Peyer's patch (tissue), 4 donors: Measurements from ENCODE around the gene IMPDH1.

Experiments
- POLR2A ChIP-seq, 2 donors: fragments of 450-650 bp; IDR thresholded peaks; one replicate each; pipeline ENCODE4 v1.5.1; 2017; ENCODE audit warnings: antibody characterized with exemption in 2 of 2, mild to moderate bottlenecking in 2 of 2, moderate library complexity in 2 of 2
- TF ChIP-seq, protein P1 (sequence below), 6 experiments: fragments of 450-650 bp in 4 of 6; fragments of 200-600 bp in 2 of 6; sonication (generic) in 1 of 6; IDR thresholded peaks; one replicate each; pipeline ENCODE4 v1.5.1; 2017 to 2019; ENCODE audit warnings: antibody characterized with exemption in 6 of 6, mild to moderate bottlenecking in 3 of 6, moderate library complexity in 1 of 6

DNA sequence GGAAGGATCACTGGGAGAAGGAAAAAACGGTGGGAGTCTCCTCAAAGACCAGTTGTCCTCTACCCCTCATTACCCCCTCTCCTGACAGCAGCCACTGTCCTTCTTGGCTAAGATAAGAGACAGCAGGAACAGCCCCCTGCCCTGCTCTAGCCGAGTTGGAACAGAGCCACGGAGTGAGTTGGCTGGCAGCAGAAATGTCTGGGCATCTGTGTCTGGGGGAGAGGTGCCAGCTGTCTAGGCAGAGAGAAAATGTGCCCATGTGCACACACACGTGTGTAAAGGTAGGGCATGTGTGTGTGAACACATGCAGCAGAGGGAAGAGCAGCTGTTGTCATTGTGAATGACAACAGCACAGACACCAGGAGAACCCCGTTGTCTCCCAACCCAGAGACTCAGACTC, 36.5 kb upstream of the IMPDH1 start:
- TF ChIP-seq, protein P1, sequence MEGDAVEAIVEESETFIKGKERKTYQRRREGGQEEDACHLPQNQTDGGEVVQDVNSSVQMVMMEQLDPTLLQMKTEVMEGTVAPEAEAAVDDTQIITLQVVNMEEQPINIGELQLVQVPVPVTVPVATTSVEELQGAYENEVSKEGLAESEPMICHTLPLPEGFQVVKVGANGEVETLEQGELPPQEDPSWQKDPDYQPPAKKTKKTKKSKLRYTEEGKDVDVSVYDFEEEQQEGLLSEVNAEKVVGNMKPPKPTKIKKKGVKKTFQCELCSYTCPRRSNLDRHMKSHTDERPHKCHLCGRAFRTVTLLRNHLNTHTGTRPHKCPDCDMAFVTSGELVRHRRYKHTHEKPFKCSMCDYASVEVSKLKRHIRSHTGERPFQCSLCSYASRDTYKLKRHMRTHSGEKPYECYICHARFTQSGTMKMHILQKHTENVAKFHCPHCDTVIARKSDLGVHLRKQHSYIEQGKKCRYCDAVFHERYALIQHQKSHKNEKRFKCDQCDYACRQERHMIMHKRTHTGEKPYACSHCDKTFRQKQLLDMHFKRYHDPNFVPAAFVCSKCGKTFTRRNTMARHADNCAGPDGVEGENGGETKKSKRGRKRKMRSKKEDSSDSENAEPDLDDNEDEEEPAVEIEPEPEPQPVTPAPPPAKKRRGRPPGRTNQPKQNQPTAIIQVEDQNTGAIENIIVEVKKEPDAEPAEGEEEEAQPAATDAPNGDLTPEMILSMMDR (IDR thresholded peaks at IDR 0.05): no peak
- no peak for TF ChIP-seq POLR2A (IDR thresholded peaks at IDR 0.05)
